Inflammatory macrophage treated with lipopolysaccharide for 4 hours (primary cell): Measurements from ENCODE around the gene MTMR10.

Source experiments
- DNase-seq: peaks from one replicate; pipeline ENCODE4 v3.0.0-alpha.2; 2020

MTMR10 gene

GRCh38 chr15:30919877-30920550 is 71.4 kb downstream of the MTMR10 start:
- no peak for DNase-seq

GRCh38 chr15:30918366-30918765 is 73.1 kb downstream of the MTMR10 start:
- DNase-seq, result no peak

GRCh38 chr15:30917675-30918074 is 73.8 kb downstream of the MTMR10 start:
- DNase-seq, result no peak

- no peak for DNase-seq
Measured at GRCh38 chr15:30917013-30917412, 74.4 kb downstream of the MTMR10 start.

- DNase-seq, result no peak
Measured at GRCh38 chr15:30913761-30914160, 77.7 kb downstream of the MTMR10 start.

GRCh38 chr15:30906366-30906765 is 85.1 kb downstream of the MTMR10 start:
- no peak for DNase-seq

- DNase-seq, result no peak
Measured at GRCh38 chr15:30905821-30906220, 85.6 kb downstream of the MTMR10 start.

- DNase-seq, result no peak
Measured at GRCh38 chr15:30904812-30905211, 86.6 kb downstream of the MTMR10 start.

GRCh38 chr15:30903497-30904187 is 87.8 kb downstream of the MTMR10 start, which contains the start of gene FAN1:
FAN1 (plus strand) TSS chr15:30903915; CDS start chr15:30904664, 749 bp downstream.
- DNase-seq, result peak; percentile 76

- no peak for DNase-seq
Measured at GRCh38 chr15:30901889-30902288, 89.5 kb downstream of the MTMR10 start.

GRCh38 chr15:30896211-30896606 is 95.2 kb downstream of the MTMR10 start:
- no peak for DNase-seq

GRCh38 chr15:30895461-30896210 is 95.8 kb downstream of the MTMR10 start:
- DNase-seq, result no peak

- DNase-seq, result no peak
Measured at GRCh38 chr15:30889196-30889595, 102.2 kb downstream of the MTMR10 start.
